COLO829 (cell line): ENCODE measurements around the gene TMEM178B.
A peak's percentile ranks its signal among the peaks of the same experiment; 100 is the strongest.

Experiments
- DNase-seq: peaks from one replicate; pipeline ENCODE4 v3.0.0; 2012; ENCODE audit warnings: low spot score

TMEM178B gene

GRCh38 chr7:141225916-141226618 lies 152.2 kb downstream of the TMEM178B start:
- DNase-seq = no peak

- DNase-seq = no peak
These were observed 153.6 kb downstream of the TMEM178B start for GRCh38 chr7:141227454-141227853.

- no peak for DNase-seq
These were observed 154.6 kb downstream of the TMEM178B start for GRCh38 chr7:141228482-141228881.

GRCh38 chr7:141231018-141231792 lies 157.3 kb downstream of the TMEM178B start:
- peak; percentile 90 for DNase-seq

GRCh38 chr7:141232286-141233051 lies 158.6 kb downstream of the TMEM178B start:
- DNase-seq = no peak

GRCh38 chr7:141234335-141235105 lies 160.7 kb downstream of the TMEM178B start:
- DNase-seq = no peak

- no peak for DNase-seq
These were observed 161.8 kb downstream of the TMEM178B start for GRCh38 chr7:141235656-141236055.

- DNase-seq = no peak
These were observed 164.9 kb downstream of the TMEM178B start for GRCh38 chr7:141238596-141239243.

- DNase-seq = no peak
These were observed 165.8 kb downstream of the TMEM178B start for GRCh38 chr7:141239661-141240060.

GRCh38 chr7:141242568-141242967 lies 168.7 kb downstream of the TMEM178B start:
- no peak for DNase-seq

- DNase-seq = no peak
These were observed 169.5 kb downstream of the TMEM178B start for GRCh38 chr7:141243368-141243767.

GRCh38 chr7:141244435-141244834 lies 170.6 kb downstream of the TMEM178B start:
- no peak for DNase-seq

GRCh38 chr7:141246426-141246825 lies 172.6 kb downstream of the TMEM178B start:
- DNase-seq = no peak

GRCh38 chr7:141251180-141251579 lies 177.3 kb downstream of the TMEM178B start:
- no peak for DNase-seq

GRCh38 chr7:141251957-141252356 lies 178.1 kb downstream of the TMEM178B start:
- DNase-seq = no peak

- DNase-seq = no peak
These were observed 183.7 kb downstream of the TMEM178B start for GRCh38 chr7:141257597-141257996.

- DNase-seq = no peak
These were observed 184.7 kb downstream of the TMEM178B start for GRCh38 chr7:141258559-141258958.

GRCh38 chr7:141262101-141263090 lies 188.5 kb downstream of the TMEM178B start:
- DNase-seq = peak; percentile 50

- DNase-seq = no peak
These were observed 189.6 kb downstream of the TMEM178B start for GRCh38 chr7:141263508-141263907.

GRCh38 chr7:141263983-141264382 lies 190.1 kb downstream of the TMEM178B start:
- no peak for DNase-seq
